ENCODE data around the gene CHD2.

DNA sequence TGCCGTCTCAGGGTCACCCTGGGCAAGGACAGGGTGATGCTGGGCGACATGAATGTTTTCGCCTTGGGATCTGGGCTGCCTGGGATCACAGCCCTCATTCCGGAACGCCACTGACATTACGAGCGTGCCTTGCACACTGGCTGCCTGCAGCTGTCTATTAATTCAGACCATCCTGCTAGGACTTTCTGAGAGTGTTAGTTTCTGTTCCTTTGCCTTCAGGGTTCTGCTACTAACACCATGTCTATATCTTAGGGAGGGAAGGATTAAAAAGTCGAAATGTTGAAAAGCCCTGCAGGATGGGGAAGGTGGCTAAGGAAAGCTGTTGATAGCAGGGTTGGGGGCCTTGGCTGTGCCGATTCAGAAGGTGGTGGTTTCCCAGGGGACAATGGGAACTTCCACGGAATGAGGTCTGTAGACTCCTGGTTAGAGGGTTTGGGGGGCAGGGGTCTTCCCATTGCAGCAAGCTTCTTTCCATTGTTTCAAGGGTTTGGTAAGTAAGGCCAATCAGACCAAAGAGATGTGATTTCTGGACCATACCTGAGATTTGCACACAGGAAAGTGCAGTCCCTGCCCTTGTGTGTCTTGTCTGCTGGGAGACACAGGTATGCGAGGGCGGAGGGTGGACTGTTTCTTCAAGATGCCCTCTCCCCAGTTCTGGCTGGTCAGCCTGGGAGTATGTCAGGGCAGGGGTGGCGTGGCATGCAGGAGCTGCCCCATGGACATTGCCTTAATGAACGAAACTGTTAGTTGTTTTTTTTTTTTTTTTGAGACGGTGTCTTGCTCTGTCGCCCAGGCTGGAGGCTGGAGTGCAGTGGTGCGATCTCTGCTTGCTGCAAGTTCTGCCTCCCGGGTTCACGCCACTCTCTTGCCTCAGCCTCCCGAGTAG, 137.9 kb downstream of the CHD2 start:
- TF ChIP-seq, protein P1, sequence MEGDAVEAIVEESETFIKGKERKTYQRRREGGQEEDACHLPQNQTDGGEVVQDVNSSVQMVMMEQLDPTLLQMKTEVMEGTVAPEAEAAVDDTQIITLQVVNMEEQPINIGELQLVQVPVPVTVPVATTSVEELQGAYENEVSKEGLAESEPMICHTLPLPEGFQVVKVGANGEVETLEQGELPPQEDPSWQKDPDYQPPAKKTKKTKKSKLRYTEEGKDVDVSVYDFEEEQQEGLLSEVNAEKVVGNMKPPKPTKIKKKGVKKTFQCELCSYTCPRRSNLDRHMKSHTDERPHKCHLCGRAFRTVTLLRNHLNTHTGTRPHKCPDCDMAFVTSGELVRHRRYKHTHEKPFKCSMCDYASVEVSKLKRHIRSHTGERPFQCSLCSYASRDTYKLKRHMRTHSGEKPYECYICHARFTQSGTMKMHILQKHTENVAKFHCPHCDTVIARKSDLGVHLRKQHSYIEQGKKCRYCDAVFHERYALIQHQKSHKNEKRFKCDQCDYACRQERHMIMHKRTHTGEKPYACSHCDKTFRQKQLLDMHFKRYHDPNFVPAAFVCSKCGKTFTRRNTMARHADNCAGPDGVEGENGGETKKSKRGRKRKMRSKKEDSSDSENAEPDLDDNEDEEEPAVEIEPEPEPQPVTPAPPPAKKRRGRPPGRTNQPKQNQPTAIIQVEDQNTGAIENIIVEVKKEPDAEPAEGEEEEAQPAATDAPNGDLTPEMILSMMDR (IDR thresholded peaks at IDR 0.05): no peak
- TF ChIP-seq POLR2A (IDR thresholded peaks at IDR 0.05) (no peak), POLR2AphosphoS5 (IDR thresholded peaks at IDR 0.05; ENCODE audit: insufficient read depth in 1 of 2, low read depth in 1 of 2) (no peak)
